HG03460 (cell line): ENCODE results near the gene CAMTA1.

Experiments used
- ATAC-seq: cut with Tn5 transposase; IDR thresholded peaks from one replicate; pipeline ENCODE4 v1.9.1; 2021; ENCODE audit not compliant: unreplicated experiment

The CAMTA1 gene

DNA sequence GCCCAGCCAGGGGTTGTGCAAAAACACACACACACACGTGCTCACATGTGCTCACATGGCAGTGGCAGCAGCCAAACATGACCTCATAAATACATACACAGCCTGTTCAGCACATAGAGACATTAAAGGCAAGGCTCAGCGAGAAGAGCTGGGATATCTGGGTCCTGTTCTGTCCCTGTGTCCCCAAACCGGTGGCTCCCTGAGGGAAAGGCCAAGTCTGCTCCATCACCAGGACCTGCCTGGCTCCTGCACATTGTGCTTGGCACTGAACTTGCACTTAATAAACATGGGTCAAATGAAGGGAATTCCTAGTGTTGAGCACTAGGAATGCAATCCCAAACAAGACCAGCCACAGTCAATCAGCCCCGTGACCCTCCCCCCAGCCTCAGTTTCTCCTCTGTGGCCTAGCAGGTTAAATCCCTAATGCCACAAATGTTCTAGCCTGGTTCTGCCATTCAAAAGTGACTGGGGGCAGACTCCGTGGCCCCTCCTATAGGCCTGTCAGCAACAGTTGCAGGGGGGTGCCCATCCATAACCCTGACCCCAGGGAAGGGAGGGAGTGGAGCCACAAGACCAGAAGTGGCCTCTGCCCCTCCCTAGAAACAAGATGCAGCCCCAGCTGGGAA, 825.0 kb downstream of the CAMTA1 start:
- no peak for ATAC-seq

GRCh38 chr1:7610936-7611335, 825.7 kb downstream of the CAMTA1 start:
- no peak for ATAC-seq

- no peak for ATAC-seq
These were observed 826.3 kb downstream of the CAMTA1 start for GRCh38 chr1:7611421-7612010.

- no peak for ATAC-seq
These were observed 828.0 kb downstream of the CAMTA1 start for GRCh38 chr1:7613106-7613850.

DNA sequence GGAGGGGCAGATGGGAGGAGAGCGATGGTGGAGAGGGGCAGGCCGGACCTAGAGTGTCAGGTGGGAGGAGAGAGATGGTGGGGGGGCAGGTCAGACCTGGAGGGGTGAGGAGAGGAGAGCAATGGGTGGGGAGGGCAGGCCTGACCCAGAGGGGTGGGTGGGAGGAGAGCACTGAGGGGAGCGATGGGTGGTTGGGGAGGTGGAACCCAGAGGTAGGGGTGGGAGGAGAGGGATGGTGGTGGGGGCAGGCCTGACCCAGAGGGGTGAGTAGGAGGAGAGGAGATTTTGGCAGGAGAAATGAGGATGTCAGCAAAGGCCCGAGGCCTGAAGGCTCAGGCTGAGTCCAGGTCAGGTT, 828.6 kb downstream of the CAMTA1 start:
- no peak for ATAC-seq

DNA sequence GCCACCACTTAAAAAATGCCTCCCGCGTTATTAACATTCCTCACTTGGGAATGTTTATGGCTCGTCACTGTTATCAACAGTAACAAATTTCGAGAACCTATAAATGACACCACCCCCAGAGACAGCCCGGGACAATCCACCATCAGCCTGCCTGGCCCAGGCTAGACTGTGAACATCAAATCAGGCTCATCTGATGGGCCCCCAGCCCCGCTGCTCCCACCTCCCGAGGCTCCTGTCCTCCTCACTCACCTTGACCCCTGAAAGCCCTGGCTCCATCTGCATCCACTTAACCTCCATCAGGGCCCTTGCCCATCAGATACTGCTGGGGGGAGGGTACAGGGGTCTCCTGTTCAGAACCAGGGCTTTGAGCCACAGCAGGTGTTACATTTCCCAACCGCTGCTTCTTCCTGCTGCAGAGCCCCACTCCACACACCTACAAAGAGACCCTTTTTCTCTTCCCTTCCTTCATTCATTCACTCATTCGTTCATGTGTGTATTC, 829.4 kb downstream of the CAMTA1 start:
- ATAC-seq: no peak

GRCh38 chr1:7615138-7615537, 829.9 kb downstream of the CAMTA1 start:
- no peak for ATAC-seq

- no peak for ATAC-seq
These were observed 831.0 kb downstream of the CAMTA1 start for GRCh38 chr1:7616076-7616832.

DNA sequence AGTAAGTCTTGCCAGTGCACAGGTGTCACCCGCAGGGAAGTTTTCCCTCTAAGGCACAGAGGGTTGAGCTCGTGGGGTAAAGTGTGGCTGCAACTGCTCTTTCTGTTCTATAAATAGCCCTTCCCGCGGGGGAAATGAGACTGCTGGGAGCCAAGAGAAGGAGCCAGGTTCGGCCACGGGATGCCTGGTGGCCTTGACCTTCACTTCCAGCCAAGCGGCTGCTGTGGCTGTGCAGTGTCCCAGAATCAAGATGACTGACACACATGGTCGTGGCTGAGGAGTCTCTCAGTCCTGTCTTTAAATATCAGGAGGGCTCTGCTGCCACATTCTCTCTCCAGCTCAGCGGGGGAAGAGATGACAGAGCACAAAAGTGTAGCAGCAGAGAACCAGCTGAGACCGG, 831.7 kb downstream of the CAMTA1 start:
- no peak for ATAC-seq

GRCh38 chr1:7617826-7618225, 832.6 kb downstream of the CAMTA1 start:
- ATAC-seq: no peak

GRCh38 chr1:7620196-7620595, 834.9 kb downstream of the CAMTA1 start:
- no peak for ATAC-seq

DNA sequence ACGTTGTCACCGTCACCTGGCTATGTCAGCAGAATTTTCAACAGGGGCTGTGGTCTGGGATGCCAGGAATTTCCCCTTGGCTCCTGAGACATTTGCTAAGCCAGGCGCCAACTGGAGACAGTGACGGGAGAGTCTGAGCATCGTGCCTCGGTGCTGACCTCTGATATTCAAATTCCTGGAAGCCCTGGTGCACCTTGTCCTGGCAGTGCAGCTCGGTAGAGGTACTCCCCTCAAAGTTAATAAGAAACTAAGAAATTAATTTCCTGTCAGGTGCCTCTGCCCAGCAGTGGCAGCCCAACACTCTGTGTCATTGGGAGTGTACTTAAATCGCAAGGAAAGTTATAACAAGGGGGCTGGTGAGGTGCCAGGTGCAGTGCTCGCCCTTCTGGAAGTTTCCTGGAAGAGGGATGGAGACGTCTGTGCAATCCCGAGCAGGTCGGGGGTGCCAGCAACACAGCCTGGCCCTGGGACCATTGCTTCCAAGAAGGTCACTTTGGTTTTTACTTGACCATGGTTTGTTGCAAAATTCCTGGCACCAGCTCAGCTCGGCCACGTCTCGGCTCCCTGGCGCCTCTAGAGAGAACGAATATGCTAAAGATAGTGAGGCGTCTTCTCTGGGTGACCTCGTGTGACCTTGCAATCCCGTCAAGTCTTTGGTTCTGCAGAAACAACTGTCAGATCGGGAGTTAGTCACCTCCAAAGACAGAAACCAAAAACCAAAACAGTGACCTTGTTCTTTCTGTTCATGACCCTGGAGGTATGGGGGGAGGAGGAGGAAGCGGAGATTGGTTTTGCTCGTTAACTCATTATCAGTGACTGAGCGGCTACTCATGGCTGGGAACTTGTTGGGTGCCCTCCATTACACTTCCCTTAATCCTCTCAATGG, 836.3 kb downstream of the CAMTA1 start:
- ATAC-seq: no peak

DNA sequence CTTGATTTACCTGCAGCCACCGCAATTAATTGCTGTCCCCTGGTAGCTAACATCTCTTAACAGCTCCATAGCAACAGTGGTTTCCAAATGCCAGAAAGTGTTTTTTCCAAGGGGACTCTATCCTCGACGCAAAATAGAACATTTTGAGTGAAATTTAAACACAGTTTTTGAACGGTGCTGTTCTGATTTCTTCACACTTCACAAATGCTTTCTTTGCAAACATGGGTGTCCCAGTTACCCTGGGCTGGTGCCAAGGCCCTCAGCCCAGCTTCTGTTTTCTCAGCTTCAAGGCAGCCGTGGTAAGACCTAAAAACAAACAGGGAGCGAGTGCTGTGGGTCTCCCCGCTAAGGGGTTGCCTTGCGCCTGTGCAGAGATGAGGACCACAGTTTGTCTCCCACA, 838.6 kb downstream of the CAMTA1 start:
- no peak for ATAC-seq

DNA sequence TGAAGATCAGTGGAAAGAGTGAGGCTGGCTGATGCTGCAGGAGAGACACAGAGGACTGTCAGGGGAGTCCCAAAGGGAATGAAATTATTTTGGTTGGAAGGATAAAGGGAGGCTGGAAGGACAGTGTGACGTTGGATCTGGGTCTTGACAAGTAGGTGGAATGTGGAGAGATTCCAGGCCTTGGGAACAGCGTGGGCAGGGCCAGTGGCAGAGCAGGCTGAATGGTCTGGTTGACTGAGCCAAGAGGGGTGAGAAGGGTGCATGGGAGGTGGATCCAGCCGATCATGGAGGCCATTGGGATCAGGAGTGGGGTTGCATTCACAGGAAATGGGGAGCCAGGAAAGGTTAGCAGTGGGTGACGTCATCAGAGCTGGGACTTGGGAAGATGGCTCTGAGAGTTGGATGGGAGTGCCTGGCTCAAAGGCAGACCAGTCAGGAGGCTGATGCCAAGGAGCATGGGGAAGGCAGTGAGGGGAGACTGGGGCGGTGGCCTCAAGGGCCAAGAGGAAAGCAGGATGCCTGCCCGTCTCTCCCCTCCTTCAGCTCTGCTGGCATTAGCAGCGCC, 839.6 kb downstream of the CAMTA1 start:
- no peak for ATAC-seq

- no peak for ATAC-seq
These were observed 840.1 kb downstream of the CAMTA1 start for GRCh38 chr1:7625401-7625800.

GRCh38 chr1:7628273-7628672, 843.0 kb downstream of the CAMTA1 start:
- ATAC-seq: no peak

GRCh38 chr1:7629011-7629410, 843.8 kb downstream of the CAMTA1 start:
- no peak for ATAC-seq

DNA sequence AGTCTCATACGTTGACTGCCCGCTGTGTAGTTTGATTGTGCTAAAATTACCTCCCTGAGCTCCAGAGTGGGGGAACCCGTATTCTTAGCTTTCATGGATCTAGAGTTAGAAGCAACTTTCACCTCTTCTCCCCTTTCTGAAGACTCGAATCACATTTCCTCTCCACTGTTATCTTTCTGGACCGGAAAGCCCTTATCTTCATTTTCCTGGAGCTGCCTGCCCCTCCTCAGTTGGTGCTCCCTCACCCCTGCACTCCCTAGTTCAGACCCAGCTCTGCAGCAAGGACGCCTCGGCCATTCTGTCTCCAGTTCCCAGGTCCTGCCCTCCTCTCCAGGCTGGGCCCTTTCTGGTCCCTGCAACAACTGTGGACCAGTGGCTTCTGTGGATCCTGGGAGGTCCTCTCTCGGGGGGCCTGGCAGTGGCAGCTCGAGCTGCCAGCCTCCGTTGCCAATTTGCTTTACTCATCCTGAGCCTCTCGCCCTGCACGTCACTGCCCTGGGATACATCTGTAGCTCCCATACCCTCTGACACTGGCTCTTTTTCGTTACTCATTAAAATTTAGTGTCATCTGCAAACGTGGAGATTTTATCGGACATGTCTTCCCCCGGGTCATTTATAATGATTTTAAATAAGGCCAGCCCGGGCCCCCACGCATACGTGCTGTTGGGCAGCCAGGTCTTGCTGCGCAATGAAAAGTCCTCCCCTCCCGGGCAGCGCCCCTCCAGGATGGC, 844.4 kb downstream of the CAMTA1 start:
- ATAC-seq: no peak

DNA sequence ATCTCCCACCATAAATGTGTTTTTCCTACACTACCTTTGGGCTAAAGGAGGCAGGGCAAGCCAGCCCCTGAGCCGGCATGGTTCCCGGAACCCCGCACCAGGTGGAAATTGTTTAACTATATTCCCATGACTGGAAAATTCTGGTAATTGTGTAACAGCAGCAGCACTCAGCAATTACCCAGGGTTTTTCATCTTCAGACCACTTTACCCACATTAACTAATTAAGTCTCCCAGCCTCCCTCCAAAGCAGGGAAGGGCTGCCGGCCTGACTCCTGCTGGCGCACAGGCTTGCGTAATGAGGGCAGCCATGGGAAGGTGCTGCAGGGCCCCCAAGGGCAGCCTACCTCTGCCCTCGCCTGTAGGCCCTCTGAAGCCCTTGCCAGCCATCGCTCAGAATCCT, 845.1 kb downstream of the CAMTA1 start:
- ATAC-seq: no peak

DNA sequence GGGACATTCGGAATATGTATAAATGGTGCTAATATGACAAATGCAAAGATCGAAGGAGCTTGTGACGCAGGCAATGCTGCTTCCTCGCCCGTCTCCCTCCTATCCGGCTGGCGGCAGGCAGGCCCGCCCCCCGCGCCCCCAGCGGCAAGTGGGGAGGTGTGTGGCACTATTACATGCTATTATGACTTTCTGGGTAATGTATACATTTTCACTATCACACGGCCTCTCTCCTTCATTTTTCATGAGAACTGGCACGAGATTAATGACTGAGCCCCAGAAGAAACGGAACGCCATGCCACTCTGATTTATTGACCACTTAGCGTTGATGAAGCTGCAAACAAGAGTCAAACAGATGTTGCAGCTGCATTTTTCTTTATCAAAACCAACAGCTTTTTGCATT, 846.9 kb downstream of the CAMTA1 start:
- ATAC-seq: no peak
